ENCODE data around the gene CRY1.

The CRY1 gene

DNA sequence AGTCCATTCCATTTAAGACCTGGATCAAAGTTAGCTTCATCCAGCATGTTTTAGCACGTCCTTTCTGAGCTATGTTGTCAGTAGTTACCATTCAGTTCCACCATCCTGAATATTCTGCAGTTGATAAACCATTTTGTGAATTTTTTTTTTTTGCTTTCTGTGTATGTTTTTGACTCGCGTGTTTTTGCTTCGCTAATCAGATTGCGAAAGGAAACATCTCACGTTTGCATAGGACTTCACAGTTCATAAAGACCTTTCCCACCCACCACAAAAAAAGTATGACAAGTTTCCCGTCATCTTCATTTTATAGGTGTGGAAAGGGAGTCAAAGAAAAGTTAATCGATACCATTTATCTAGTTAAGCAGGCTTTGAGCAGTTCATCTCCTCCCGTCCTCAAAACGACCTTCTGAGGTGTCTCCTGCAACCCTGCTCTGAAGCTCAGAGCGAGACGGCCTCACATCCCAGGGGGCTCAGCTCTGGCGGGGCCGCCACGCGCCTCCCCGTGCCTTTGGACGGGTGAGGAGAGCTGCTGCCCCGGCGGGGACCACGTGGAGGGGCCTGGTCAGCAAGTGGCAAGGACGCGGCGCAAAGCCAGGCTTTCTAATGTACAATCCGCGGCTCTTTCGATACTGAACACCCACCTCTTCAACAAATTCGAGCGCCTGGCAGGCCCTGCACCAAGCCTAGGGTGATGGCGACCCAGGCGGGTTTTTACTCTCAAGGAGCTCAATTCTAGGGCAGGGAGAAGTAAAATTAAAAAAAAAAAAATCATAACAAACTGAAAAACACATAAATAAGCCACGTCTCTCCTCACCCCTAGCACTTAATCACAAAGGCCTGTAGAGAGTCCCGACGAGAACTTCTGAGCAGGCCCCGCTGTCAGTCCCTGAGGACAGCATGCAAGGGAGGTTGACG, 138.6 kb downstream of the CRY1 start:
- TF ChIP-seq, protein P1, sequence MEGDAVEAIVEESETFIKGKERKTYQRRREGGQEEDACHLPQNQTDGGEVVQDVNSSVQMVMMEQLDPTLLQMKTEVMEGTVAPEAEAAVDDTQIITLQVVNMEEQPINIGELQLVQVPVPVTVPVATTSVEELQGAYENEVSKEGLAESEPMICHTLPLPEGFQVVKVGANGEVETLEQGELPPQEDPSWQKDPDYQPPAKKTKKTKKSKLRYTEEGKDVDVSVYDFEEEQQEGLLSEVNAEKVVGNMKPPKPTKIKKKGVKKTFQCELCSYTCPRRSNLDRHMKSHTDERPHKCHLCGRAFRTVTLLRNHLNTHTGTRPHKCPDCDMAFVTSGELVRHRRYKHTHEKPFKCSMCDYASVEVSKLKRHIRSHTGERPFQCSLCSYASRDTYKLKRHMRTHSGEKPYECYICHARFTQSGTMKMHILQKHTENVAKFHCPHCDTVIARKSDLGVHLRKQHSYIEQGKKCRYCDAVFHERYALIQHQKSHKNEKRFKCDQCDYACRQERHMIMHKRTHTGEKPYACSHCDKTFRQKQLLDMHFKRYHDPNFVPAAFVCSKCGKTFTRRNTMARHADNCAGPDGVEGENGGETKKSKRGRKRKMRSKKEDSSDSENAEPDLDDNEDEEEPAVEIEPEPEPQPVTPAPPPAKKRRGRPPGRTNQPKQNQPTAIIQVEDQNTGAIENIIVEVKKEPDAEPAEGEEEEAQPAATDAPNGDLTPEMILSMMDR (IDR thresholded peaks at IDR 0.05; ENCODE audit: insufficient read depth, missing control alignments) = no peak
- DNase-seq (ENCODE audit: insufficient read length, low spot score) = no peak
- FAIRE-seq = peak; percentile 25

DNA sequence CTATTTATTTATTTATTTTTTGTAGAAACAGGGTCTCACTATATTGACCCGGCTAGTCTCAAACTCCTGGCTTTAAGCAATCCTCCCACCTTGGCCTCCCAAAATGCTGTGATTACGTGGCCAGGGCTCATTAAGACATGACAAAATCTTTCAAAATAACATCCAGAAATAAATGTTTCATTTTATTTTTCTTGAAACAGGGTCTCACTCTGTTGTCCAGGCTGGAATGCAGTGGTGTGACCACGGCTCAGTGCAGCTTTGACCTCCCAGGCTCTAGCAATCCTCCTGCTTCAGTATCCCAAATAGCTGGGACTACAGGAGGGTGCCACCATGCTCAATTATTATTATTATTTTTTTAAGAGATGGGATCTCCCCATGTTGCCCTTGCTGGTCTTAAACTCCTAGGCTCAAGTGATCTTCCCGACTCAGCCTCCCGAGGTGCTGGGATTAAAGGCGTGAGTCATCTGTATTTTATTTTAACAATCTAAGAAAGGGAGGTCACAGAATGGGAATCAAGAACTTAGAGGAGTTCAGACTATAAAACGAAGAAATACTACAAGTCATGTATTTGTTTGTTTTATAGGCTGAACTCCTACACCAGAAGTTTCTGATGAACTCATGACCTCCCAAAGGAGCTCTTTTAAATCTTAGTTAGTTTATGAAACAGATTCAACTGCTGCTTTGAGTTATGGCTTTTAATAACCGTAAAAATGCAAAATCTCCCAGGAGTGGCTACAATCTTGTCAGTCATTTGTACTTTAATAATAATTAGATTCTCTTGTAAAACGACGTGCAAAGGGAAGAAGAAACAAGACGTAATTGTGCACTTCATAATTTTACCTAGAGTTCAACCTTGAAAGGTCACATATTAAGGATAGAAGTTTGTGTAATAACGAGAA, 139.7 kb downstream of the CRY1 start:
- DNase-seq (ENCODE audit: insufficient read length, low spot score) (no peak), FAIRE-seq (no peak)
- TF ChIP-seq, protein P1 (IDR thresholded peaks at IDR 0.05; ENCODE audit: insufficient read depth, missing control alignments) = no peak

DNA sequence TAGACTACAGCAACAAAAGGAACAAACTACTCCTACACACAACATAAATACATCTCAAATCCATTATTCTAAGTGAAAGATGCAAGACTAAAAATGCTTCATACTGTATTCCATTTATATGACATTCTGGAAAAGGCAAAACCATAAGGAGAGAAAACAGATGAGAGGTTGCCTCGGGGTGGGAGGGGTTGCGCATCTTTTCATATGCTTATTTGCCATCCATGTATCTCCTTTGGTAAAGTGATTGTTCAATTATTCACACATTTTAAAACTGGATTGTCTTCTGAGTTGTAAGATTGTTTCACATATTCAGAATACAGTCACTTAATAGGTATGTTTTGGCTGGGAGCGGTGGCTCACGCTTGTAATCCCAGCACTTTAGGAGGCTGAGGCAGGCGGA, 142.8 kb downstream of the CRY1 start:
- TF ChIP-seq, protein P1 (IDR thresholded peaks at IDR 0.05; ENCODE audit: insufficient read depth, missing control alignments) = no peak
- no peak for FAIRE-seq
- no peak for DNase-seq (ENCODE audit: insufficient read length, low spot score)

DNA sequence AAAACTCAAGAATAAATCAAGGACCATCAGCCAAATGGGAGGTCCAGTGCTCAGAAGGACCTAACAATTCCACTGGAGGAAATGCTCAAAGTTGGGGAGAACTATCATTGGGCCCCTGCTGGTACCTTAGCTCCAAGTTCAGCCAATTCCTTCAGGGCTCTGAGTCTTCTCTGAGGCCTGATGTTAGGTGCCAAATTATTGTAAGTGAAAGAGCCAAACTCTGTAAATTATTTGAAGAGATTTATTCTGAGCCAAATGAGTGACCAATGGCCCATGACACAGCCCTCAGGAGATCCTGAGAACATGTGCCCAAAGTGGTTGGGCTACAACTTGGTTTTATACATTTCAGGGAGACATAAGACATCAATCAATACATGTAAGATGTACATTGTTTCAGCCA, 145.9 kb downstream of the CRY1 start:
- TF ChIP-seq, protein P1 (IDR thresholded peaks at IDR 0.05; ENCODE audit: insufficient read depth, missing control alignments) = no peak
- FAIRE-seq (no peak), DNase-seq (ENCODE audit: insufficient read length, low spot score) (no peak)

DNA sequence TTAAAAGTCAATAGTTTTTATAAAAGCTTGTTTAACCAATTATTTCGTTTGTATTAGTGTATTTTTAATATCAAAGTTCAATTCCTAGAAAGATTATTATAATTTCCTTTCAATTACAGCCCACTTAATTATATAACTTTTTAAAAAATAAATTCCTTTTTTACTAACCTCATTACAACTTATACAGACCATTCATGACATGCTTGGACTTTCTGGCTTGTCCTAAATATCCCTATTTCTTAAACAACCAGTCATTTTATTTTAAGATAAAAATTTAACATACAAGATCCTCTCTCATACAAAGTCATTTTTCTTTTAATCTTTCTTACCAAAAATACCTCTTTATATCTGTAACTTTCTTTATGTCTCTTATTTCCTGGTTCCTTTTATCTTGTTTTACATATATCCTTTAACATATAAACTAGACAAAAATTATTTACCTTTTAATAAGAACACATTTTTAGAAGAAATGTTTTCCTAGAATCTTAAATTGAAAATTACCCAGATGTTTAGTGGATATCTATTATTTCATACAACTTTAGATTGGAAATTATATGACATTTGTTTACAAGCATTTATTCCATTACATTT, 148.0 kb downstream of the CRY1 start:
- TF ChIP-seq, protein P1 (IDR thresholded peaks at IDR 0.05; ENCODE audit: insufficient read depth, missing control alignments) = no peak
- FAIRE-seq = no peak
- DNase-seq (ENCODE audit: insufficient read length, low spot score) = no peak

DNA sequence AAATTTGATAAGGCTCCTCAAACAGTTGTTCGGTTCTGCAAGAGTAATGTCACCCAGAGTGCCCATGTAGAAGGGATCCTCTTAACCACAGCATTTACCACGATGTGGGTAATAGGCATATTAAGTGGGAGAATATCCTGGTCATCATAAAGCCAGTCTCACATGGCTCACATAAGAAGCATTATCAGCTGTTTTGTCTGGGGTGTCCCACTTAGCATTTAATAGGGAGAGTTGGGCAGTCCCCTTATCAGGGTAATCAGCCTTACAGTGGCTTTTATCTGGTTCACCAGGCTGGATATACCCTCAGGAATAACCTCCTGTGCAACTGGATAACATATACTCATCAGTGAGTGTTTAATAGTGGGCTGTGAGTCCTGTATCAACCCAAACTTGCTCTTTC, 150.6 kb downstream of the CRY1 start:
- no peak for FAIRE-seq
- TF ChIP-seq, protein P1 (IDR thresholded peaks at IDR 0.05; ENCODE audit: insufficient read depth, missing control alignments) = no peak
- DNase-seq (ENCODE audit: insufficient read length, low spot score) = no peak

Measured in D721Med (cell line).